HG03103 (cell line): ENCODE results near the gene SLC10A1.

Experiments used
- ATAC-seq: cut with Tn5 transposase; IDR thresholded peaks from one replicate; pipeline ENCODE4 v1.9.1; 2021; ENCODE audit warnings: low read depth; ENCODE audit not compliant: unreplicated experiment

The SLC10A1 gene

GRCh38 chr14:69811227-69811867 is 14.3 kb upstream of the SLC10A1 start:
- no peak for ATAC-seq

GRCh38 chr14:69808919-69809808 is 12.1 kb upstream of the SLC10A1 start:
- no peak for ATAC-seq

- no peak for ATAC-seq
These were observed 10.2 kb upstream of the SLC10A1 start for GRCh38 chr14:69807192-69807591.

GRCh38 chr14:69804902-69805301 is 7.9 kb upstream of the SLC10A1 start:
- no peak for ATAC-seq

- no peak for ATAC-seq
These were observed 6.7 kb upstream of the SLC10A1 start for GRCh38 chr14:69803753-69804152.

GRCh38 chr14:69798339-69798735 is 1.3 kb upstream of the SLC10A1 start:
- no peak for ATAC-seq

GRCh38 chr14:69797573-69798338 is 715 bp upstream of the SLC10A1 start:
- ATAC-seq: no peak

GRCh38 chr14:69795691-69796090 is 1.4 kb downstream of the SLC10A1 start:
- no peak for ATAC-seq

GRCh38 chr14:69794791-69795190 is 2.2 kb downstream of the SLC10A1 start:
- ATAC-seq: no peak

- no peak for ATAC-seq
These were observed 4.1 kb downstream of the SLC10A1 start for GRCh38 chr14:69792887-69793421.

- no peak for ATAC-seq
These were observed 7.9 kb downstream of the SLC10A1 start for GRCh38 chr14:69789118-69789640.

- no peak for ATAC-seq
These were observed 10.4 kb downstream of the SLC10A1 start for GRCh38 chr14:69786603-69787002.

- no peak for ATAC-seq
These were observed 12.1 kb downstream of the SLC10A1 start for GRCh38 chr14:69784942-69785341.

GRCh38 chr14:69780952-69781351 is 16.1 kb downstream of the SLC10A1 start:
- ATAC-seq: no peak

- no peak for ATAC-seq
These were observed 16.9 kb downstream of the SLC10A1 start for GRCh38 chr14:69780092-69780491.

- no peak for ATAC-seq
These were observed 18.0 kb downstream of the SLC10A1 start for GRCh38 chr14:69779088-69779487.

GRCh38 chr14:69776875-69777453 is 20.1 kb downstream of the SLC10A1 start:
- no peak for ATAC-seq

- no peak for ATAC-seq
These were observed 22.0 kb downstream of the SLC10A1 start for GRCh38 chr14:69775012-69775411.

GRCh38 chr14:69773571-69774276 is 23.3 kb downstream of the SLC10A1 start:
- no peak for ATAC-seq
